ENCODE measurements around the gene HOXB2. TPM values are rescaled to one million over a fixed set of nuclear protein-coding genes. Genes with fewer than 3 reads are reported as not detected.
A peak's percentile ranks its signal among the peaks of the same experiment; 100 is the strongest.

HOXB2 gene
- total and polyA plus RNA-seq, 2 of the 8 experiments (the other 6 are each of a cell fraction or from before 2014, with no cell fraction given), result not detected

DNA sequence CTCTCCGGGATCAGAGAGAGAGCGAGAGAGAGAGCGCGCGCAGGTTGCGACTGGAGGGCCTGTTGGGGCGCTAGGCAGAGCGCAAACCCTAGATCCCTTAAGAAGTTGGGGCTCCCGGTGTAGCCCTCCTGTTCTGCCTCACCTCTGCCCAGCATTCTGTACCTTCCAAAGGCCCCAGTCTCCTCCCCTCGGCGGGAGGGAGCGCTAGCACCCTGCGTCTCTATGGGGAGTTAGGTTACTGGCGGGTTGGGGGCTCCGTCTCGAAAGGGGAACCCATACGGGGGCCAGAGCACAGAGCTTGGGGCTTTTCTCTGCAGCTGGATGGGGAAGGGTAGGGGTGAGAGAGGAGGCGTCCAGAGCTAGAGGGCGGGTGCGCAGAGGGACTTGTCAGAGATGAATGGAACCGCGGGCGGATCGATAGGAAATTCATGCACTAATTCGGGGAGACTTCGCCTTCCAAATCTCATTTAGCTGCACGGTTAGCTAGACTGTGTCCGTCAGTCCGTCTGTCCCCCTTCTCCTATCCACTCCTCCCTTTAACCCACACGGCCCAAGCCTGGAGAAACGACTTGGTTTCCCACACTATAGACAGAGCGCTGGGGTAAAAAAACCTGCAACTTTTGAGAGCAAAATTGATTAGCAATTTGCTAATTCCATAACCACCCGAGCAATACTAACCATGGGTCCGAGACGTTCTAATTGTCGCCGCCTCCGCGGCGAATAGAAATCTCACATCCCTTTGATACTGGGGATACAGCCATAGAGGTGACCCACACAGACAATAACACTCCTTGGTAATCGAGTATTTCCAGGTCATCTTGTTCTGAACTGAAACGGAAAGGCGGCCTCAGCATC, 33.9 kb upstream of the HOXB2 start:
- H3K36me3 ChIP-seq (ENCODE audit: control insufficient read depth in 2 of 4, insufficient read depth in 4 of 4, low read length in 3 of 4), result peaks cover 0 to 12% (median 0%) of the 10 kb centered on the region in 4 experiments; a peak in 1 of 8 replicates
- no peak overlapping the region for H4K91ac ChIP-seq (replicated peaks; ENCODE audit: insufficient read length, low read length)
- no peak overlapping the region for H2BK5ac ChIP-seq (ENCODE audit: low read depth, low read length)
- H3K4me3 ChIP-seq (ENCODE audit: extremely low read depth in 1 of 4, insufficient read depth in 2 of 4, low read depth in 3 of 4, low read length in 4 of 4), result peak overlapping the region in 1 of 4 experiments; percentile 28; a peak in 1 of 8 replicates
- no peak overlapping the region for H4K5ac ChIP-seq (ENCODE audit: insufficient read length, low read depth, low read length)
- H3K27me3 ChIP-seq (replicated peaks in 1 of 4; ENCODE audit: control insufficient read depth in 3 of 4, extremely low read depth in 1 of 4, insufficient read depth in 3 of 4, low read length in 3 of 4), result peaks cover 99 to 100% (median 100%) of the 10 kb centered on the region in 4 experiments
- no peak overlapping the region for H3K27ac ChIP-seq (ENCODE audit: low read depth, low read length)
- no peak overlapping the region for H2BK20ac ChIP-seq (ENCODE audit: low read length)
- no peak overlapping the region for H2AK5ac ChIP-seq (ENCODE audit: low read depth, low read length)
- H2BK15ac ChIP-seq (ENCODE audit: low read length), result peak overlapping the region; percentile 29; the same call in 1 of the 2 replicates
- H3K23me2 ChIP-seq (ENCODE audit: low read depth, low read length), result no peaks in the 10 kb centered on the region
- WGBS, 2 experiments (ENCODE audit: extremely low coverage in 1 of 2, insufficient coverage in 1 of 2, insufficient read length in 1 of 2, insufficient replicate concordance in 2 of 2, low coverage in 1 of 2, low lambda C conversion rate in 2 of 2, missing lambda C conversion rate in 1 of 2), result 9% methylated on average over 39 of the region's 43 CpGs; no CpG with 5 or more reads in 1 of the 2 experiments
- no peaks in the 10 kb centered on the region for H3K79me2 ChIP-seq (ENCODE audit: control insufficient read depth in 1 of 2, insufficient read depth in 2 of 2, low read length in 2 of 2)
- H3K4me1 ChIP-seq (replicated peaks in 1 of 4; ENCODE audit: control insufficient read depth in 3 of 4, insufficient read depth in 4 of 4, low read length in 3 of 4), result peaks cover 0 to 13% (median 4%) of the 10 kb centered on the region in 4 experiments; a peak in 5 of 7 replicates
- H3K9me3 ChIP-seq (ENCODE audit: insufficient read depth in 2 of 2, low read depth in 1 of 2, low read length in 1 of 2), result no peaks in the 10 kb centered on the region
- no peak overlapping the region for H3K56ac ChIP-seq (replicated peaks; ENCODE audit: insufficient read length, low read depth, low read length)
- H4K20me1 ChIP-seq (replicated peaks in 1 of 2; ENCODE audit: control insufficient read depth in 1 of 2, insufficient read depth in 2 of 2, low read length in 2 of 2), result peaks cover 19 to 37% of the 10 kb centered on the region in 2 experiments
- peak overlapping the region; percentile 40 to 48 for H3K4me2 ChIP-seq (ENCODE audit: insufficient read depth in 1 of 2, low read depth in 2 of 2, low read length in 2 of 2)
- no peak overlapping the region for H3K14ac ChIP-seq (ENCODE audit: insufficient read length)
- no peak overlapping the region for H2AFZ ChIP-seq (ENCODE audit: low read length)
- H4K8ac ChIP-seq (ENCODE audit: extremely low read depth, insufficient read depth, low read length), result no peak overlapping the region; the same call in 1 of the 2 replicates
- no peak overlapping the region for H3K23ac ChIP-seq (ENCODE audit: insufficient read length)
- POLR2A ChIA-PET (ENCODE audit: partially characterized antibody), result no interaction called here
- H3K9ac ChIP-seq (replicated peaks in 1 of 4; ENCODE audit: extremely low read depth in 1 of 4, low read depth in 3 of 4, low read length in 3 of 4), result no peak overlapping the region
- DNase-seq (ENCODE audit: low read depth in 1 of 2, low spot score in 2 of 2) (no peak), FAIRE-seq (no peak)
- no peak overlapping the region; the same call in 1 of the 2 replicates for H3K18ac ChIP-seq (ENCODE audit: extremely low read depth, low read length)
- CTCF ChIA-PET (ENCODE audit: partially characterized antibody), result interaction anchor here (1.1 to 1.5 kb wide), 3 partner anchors 9 to 16 kb away, joined by 3 to 5 read pairs (median 4); no protein-coding TSS in a partner anchor
- H2BK12ac ChIP-seq (ENCODE audit: low read depth, low read length), result no peak overlapping the region
- no peak overlapping the region for H2BK120ac ChIP-seq (replicated peaks; ENCODE audit: low read depth, low read length)
- TF ChIP-seq SP2 (IDR thresholded peaks at IDR 0.05; ENCODE audit: low read length), result no peak
- TF ChIP-seq TCF12 (IDR thresholded peaks at IDR 0.05; ENCODE audit: low read depth, low read length), result no peak
- peak; percentile 96 for TF ChIP-seq SUZ12 (IDR thresholded peaks at IDR 0.05; ENCODE audit: low read length)
- no peak for TF ChIP-seq TAF7 (optimal IDR thresholded peaks at IDR 0.05; ENCODE audit: borderline replicate concordance, low read depth, low read length)
- TF ChIP-seq EZH2 (IDR thresholded peaks at IDR 0.05; ENCODE audit: low read depth, low read length, severe bottlenecking), result peak; percentile 89
- peak; percentile 97 for TF ChIP-seq RNF2 (IDR thresholded peaks at IDR 0.05; ENCODE audit: borderline replicate concordance, low read depth, low read length, missing control alignments, poor library complexity, severe bottlenecking)
- no peak for TF ChIP-seq HDAC6 (IDR thresholded peaks at IDR 0.05; ENCODE audit: low read depth, low read length)
- TF ChIP-seq CTBP2 (IDR thresholded peaks at IDR 0.05; ENCODE audit: borderline replicate concordance, insufficient read depth, insufficient read length, low read length), result peak; percentile 89
- H3K79me1 ChIP-seq (ENCODE audit: low read depth, low read length), result no peaks in the 10 kb centered on the region
- no peak overlapping the region for H3K4ac ChIP-seq (replicated peaks; ENCODE audit: insufficient read length, low read depth, low read length)
